ENCODE data around the gene SCFD2. TPM values are rescaled to one million over a fixed set of nuclear protein-coding genes. Genes with fewer than 3 reads are reported as not detected.

The SCFD2 gene
- polyA plus RNA-seq, 1 of the 3 experiments (the other 2 are of a cell fraction): 14.1 TPM

- TF ChIP-seq ZBTB33 (IDR thresholded peaks at IDR 0.05; ENCODE audit: borderline replicate concordance, low read depth) (no peak), TCF12 (IDR thresholded peaks at IDR 0.05) (no peak)
These were observed 1.2 kb downstream of the SCFD2 start (continued) for GRCh38 chr4:53364624-53365023.

- WGBS (ENCODE audit: low lambda C conversion rate): 61% methylated on average over 1 of the region's 1 CpG
- Histone ChIP-seq H3F3A (replicated peaks; ENCODE audit: insufficient read depth) (no peaks in the 10 kb centered on the region), H3K4me2 (peak overlapping the region; percentile 91; the same call in 1 of the 2 replicates), H3K9ac (no peak overlapping the region), H3K4me1 (ENCODE audit: control insufficient read depth in 1 of 2, insufficient read depth in 2 of 2, low read depth in 1 of 2, low read length in 1 of 2) (peaks cover 0 to 11% of the 10 kb centered on the region in 2 experiments; a peak in 2 of 4 replicates), H3K27me3 (ENCODE audit: insufficient read depth) (no peaks in the 10 kb centered on the region), H4K20me1 (ENCODE audit: insufficient read depth) (no peaks in the 10 kb centered on the region), H3K9me3 (no peaks in the 10 kb centered on the region), H3K27ac (ENCODE audit: low read depth in 2 of 2, low read length in 1 of 2) (no peak overlapping the region), H3K4me3 (ENCODE audit: low read depth in 2 of 2, low read length in 1 of 2) (no peak overlapping the region), H3K36me3 (replicated peaks in 1 of 2; ENCODE audit: control insufficient read depth in 1 of 2, insufficient read depth in 2 of 2, low read length in 1 of 2) (peaks cover 0 to 15% of the 10 kb centered on the region in 2 experiments), H2AFZ (ENCODE audit: low read depth) (no peak overlapping the region), H3K79me2 (ENCODE audit: insufficient read depth) (peaks cover 77% of the 10 kb centered on the region), H3K9me2 (no peaks in the 10 kb centered on the region)
- CTCF ChIA-PET: no interaction called here
- TF ChIP-seq, protein P1, sequence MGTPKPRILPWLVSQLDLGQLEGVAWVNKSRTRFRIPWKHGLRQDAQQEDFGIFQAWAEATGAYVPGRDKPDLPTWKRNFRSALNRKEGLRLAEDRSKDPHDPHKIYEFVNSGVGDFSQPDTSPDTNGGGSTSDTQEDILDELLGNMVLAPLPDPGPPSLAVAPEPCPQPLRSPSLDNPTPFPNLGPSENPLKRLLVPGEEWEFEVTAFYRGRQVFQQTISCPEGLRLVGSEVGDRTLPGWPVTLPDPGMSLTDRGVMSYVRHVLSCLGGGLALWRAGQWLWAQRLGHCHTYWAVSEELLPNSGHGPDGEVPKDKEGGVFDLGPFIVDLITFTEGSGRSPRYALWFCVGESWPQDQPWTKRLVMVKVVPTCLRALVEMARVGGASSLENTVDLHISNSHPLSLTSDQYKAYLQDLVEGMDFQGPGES (IDR thresholded peaks at IDR 0.05; ENCODE audit: low read depth, low read length): no peak
- TF ChIP-seq FOXJ3 (CRISPR knock-in tag; IDR thresholded peaks at IDR 0.05) (no peak), EP300 (IDR thresholded peaks at IDR 0.05; ENCODE audit: borderline replicate concordance in 1 of 2, low read depth in 1 of 2, low read length in 1 of 2) (no peak), JUND (IDR thresholded peaks at IDR 0.05) (no peak), RCOR1 (IDR thresholded peaks at IDR 0.05; ENCODE audit: low read length) (no peak), NRF1 (IDR thresholded peaks at IDR 0.05; ENCODE audit: low read depth, low read length) (no peak), RFX5 (IDR thresholded peaks at IDR 0.05; ENCODE audit: low read length) (no peak), GATA2 (CRISPR knock-in tag; IDR thresholded peaks at IDR 0.05) (no peak), SIN3A (IDR thresholded peaks at IDR 0.05; ENCODE audit: borderline replicate concordance, low read depth, low read length) (no peak), MEF2A (IDR thresholded peaks at IDR 0.05; ENCODE audit: borderline replicate concordance, low read depth) (no peak), EZH2phosphoT487 (IDR thresholded peaks at IDR 0.05; ENCODE audit: borderline replicate concordance, low read depth) (no peak), TAF1 (IDR thresholded peaks at IDR 0.05; ENCODE audit: borderline replicate concordance, low read depth, low read length) (no peak), SMC3 (IDR thresholded peaks at IDR 0.05; ENCODE audit: low read depth, low read length) (no peak), USF2 (IDR thresholded peaks at IDR 0.05; ENCODE audit: borderline replicate concordance, low read depth, low read length) (no peak), MXI1 (IDR thresholded peaks at IDR 0.05; ENCODE audit: low read depth, low read length) (no peak)
- TF ChIP-seq, protein P2, sequence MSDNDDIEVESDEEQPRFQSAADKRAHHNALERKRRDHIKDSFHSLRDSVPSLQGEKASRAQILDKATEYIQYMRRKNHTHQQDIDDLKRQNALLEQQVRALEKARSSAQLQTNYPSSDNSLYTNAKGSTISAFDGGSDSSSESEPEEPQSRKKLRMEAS (IDR thresholded peaks at IDR 0.05; ENCODE audit: low read depth): no peak
- no peak for DNase-seq
- POLR2A ChIA-PET: no interaction called here
These were observed 3.8 kb downstream of the SCFD2 start for GRCh38 chr4:53362093-53362492.
